ENCODE measurements around the gene LRRC7.

GRCh38 chr1:70156529-70157120 is 588.9 kb downstream of the LRRC7 start:
- TF ChIP-seq CTCF (IDR thresholded peaks at IDR 0.05): no peak
- no peak for TF ChIP-seq POLR2AphosphoS5 (IDR thresholded peaks at IDR 0.05; ENCODE audit: low read depth, low read length)

All from Panc1 (cell line).